HepG2 (cell line): ENCODE data around the gene PLD3. TPM values are rescaled to one million over a fixed set of nuclear protein-coding genes. Genes with fewer than 3 reads are reported as not detected.

ENCODE experiments used
- RAD21 ChIP-seq: fragments of 450-650 bp; formaldehyde crosslinking; IDR thresholded peaks from 2 replicates; pipeline ENCODE4 v1.5.0; 2020; ENCODE audit warnings: mild to moderate bottlenecking
- RARG ChIP-seq: sonication (generic); formaldehyde crosslinking; IDR thresholded peaks from 2 replicates; pipeline ENCODE4 v1.4.0; 2020; ENCODE audit warnings: low read depth, mild to moderate bottlenecking, missing genetic modification reagents
- TBL1XR1 ChIP-seq: fragments of 150-350 bp; IDR thresholded peaks from 2 replicates; pipeline ENCODE4 v1.6.1; 2014; ENCODE audit warnings: borderline replicate concordance, low read length; ENCODE audit not compliant: partially characterized antibody
- ZNF510 ChIP-seq: sonication (generic); formaldehyde crosslinking; IDR thresholded peaks from 2 replicates; pipeline ENCODE4 v1.4.0; 2020; ENCODE audit warnings: low read depth, mild to moderate bottlenecking, missing genetic modification reagents
- polyA plus RNA-seq, 8 experiments: library from polyadenylated mRNA; depleted of rRNA in 3 of 8; stranded (reverse) in 7 of 8; unstranded in 1 of 8; fragments of >200 nt; fragmentation: Illumina TruSeq in 4 of 8; extraction: Trizol in 4 of 8; gene quantifications; 2 replicates each; pipeline versions ENCODE4 v1.2.1 to v1.2.3, GENCODE V29; 2011 to 2016; ENCODE audit warnings: low read depth in 4 of 8, missing spikeins in 1 of 8, mixed read lengths in 1 of 8; ENCODE audit not compliant: insufficient read depth in 1 of 8
- total RNA-seq, 5 experiments: library from RNA; depleted of rRNA; stranded (reverse); fragments of >200 nt; fragmentation: Illumina TruSeq; extraction: Trizol; gene quantifications; 2 replicates each; pipeline ENCODE4 v1.2.3, GENCODE V29; 2016; ENCODE audit warnings: low read depth in 1 of 5
- TF ChIP-seq, protein P1 (sequence below): sonication (generic); formaldehyde crosslinking; IDR thresholded peaks from 2 replicates; pipeline ENCODE4 v1.4.0; 2020; ENCODE audit warnings: mild to moderate bottlenecking, missing genetic modification reagents
- TF ChIP-seq, protein P2 (sequence below): IDR thresholded peaks from 2 replicates; pipeline ENCODE4 v1.6.1; 2016; ENCODE audit warnings: mild to moderate bottlenecking, missing biosample characterization, missing genetic modification reagents

Gene PLD3
- total and polyA plus RNA-seq, 2 of the 13 experiments (the other 11 are each of a cell fraction or from before 2014, with no cell fraction given): 45.7 to 164 TPM

DNA sequence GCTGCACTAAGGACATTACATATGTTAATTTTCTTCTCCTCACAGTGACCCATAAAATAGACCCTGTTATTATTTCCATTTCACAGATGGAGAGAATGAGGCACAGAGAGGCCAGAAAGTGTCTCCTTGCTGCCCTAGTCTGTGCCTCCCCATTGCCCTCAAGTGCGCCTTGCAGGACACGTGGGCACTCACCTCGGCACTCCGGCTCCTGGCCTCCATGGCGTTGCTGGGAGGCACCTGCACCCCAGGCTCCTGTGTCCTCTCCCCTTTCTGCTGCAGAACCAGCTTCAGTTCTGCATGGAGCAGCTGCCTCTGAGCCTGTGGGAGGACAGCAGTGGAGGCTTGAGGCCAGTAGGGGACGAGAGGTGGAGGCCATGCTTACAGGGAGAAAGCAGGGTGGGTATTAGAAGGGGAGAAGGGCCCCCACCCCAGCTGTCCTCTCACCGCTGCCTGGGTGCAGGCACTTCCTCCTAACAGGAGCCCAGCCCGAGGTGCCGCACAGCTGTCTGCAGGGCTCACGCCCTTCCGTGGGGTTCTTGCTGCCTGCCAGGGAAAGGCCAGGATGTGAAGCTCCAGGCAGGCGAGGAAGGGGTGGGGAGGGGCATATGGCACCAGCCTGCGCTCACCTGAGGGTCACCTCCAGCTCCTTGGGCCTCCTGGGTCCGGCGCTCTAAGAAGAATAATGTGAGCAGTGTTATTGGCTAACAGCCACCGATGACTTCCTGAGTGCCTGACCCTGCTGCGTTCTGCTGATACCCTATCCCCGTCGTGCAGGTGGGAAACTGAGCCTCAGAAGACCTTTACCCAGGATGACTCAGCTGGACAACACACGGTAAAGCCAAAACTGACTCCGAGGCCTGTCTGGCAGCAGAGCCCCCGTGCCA, 59.5 kb downstream of the PLD3 start (continued):
- TF ChIP-seq RARG (no peak), ZNF510 (CRISPR knock-in tag) (no peak), RAD21 (no peak), TBL1XR1 (no peak)
- TF ChIP-seq, protein P1, sequence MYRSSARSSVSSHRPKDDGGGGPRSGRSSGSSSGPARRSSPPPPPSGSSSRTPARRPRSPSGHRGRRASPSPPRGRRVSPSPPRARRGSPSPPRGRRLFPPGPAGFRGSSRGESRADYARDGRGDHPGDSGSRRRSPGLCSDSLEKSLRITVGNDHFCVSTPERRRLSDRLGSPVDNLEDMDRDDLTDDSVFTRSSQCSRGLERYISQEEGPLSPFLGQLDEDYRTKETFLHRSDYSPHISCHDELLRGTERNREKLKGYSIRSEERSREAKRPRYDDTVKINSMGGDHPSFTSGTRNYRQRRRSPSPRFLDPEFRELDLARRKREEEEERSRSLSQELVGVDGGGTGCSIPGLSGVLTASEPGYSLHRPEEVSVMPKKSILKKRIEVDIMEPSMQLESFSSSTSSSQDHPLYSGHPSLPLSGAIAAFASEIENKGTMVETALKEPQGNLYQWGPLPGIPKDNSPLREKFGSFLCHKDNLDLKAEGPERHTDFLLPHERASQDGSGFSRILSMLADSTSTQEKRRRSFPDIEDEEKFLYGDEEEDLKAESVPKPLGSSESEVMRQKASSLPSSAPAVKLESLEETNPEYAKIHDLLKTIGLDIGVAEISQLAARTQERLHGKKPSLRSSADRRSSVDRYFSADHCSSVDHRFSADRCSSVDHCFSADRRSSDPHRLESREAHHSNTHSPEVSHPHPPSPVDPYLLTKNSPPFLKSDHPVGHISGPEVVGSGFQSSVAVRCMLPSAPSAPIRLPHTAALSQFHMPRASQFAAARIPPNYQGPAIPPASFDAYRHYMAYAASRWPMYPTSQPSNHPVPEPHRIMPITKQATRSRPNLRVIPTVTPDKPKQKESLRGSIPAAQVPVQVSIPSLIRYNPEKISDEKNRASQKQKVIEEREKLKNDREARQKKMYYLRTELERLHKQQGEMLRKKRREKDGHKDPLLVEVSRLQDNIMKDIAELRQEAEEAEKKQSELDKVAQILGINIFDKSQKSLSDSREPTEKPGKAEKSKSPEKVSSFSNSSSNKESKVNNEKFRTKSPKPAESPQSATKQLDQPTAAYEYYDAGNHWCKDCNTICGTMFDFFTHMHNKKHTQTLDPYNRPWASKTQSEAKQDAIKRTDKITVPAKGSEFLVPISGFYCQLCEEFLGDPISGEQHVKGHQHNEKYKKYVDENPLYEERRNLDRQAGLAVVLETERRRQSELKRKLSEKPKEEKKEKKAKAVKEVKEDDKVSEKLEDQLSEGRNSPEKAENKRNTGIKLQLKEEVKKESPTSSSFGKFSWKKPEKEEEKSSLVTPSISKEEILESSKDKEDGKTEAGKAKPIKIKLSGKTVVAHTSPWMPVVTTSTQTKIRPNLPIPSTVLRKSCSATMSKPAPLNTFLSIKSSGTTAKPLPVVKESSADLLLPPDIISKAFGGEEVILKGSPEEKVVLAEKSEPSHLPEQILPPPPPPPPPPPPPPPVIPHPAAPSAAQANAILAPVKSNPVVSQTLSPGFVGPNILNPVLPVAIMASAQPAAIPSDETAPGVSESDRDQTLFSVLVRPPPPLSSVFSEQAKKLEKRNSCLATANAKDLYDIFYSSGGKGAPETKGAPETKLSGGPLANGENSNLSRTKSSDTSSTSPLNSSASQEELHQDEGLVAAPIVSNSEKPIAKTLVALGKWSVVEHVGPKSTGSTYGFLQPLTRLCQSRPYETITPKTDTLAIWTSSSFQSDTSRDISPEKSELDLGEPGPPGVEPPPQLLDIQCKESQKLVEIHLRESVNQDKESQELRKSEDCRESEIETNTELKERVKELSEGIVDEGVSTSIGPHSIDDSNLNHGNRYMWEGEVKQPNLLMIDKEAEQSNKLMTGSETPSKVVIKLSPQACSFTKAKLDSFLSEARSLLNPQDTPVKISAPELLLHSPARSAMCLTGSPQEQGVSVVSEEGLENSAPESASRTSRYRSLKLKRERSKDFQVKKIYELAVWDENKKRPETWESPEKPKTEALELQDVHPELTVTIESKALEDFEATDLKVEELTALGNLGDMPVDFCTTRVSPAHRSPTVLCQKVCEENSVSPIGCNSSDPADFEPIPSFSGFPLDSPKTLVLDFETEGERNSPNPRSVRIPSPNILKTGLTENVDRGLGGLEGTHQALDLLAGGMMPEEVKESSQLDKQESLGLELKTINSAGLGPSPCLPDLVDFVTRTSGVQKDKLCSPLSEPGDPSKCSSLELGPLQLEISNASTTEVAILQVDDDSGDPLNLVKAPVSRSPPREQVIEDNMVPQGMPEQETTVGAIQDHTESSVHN: no peak
- TF ChIP-seq, protein P2, sequence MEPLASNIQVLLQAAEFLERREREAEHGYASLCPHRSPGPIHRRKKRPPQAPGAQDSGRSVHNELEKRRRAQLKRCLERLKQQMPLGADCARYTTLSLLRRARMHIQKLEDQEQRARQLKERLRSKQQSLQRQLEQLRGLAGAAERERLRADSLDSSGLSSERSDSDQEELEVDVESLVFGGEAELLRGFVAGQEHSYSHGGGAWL: no peak
